ENCODE data around the gene PORCN.

Gene PORCN

GRCh38 chrX:48477960-48478755 is 30.6 kb upstream of the PORCN start:
- no peak for DNase-seq

- no peak for DNase-seq
Measured at GRCh38 chrX:48478806-48479205, 30.0 kb upstream of the PORCN start.

DNA sequence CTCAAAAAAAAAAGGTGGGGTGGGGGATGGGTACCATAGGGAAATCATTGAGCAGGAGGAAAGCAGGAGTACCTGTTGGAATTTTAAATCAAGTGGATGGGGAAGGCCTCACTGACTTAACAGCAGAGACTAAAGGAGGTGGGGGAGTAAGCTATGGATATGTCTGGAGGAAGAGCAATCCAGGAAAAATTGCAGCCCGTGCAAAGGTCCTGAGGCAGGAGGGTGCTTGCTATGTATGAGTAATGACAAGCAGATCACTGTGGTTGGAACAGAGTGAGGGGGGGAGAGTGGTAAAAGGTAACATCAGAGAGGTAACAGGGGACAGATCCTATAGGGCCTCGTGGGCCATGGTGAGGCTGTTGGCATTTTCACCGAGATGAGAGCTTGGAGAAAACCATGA is 28.6 kb upstream of the PORCN start:
- DNase-seq = no peak

- DNase-seq = no peak
Measured at GRCh38 chrX:48480583-48480982, 28.2 kb upstream of the PORCN start.

GRCh38 chrX:48482526-48482925 is 26.3 kb upstream of the PORCN start:
- DNase-seq = no peak

DNA sequence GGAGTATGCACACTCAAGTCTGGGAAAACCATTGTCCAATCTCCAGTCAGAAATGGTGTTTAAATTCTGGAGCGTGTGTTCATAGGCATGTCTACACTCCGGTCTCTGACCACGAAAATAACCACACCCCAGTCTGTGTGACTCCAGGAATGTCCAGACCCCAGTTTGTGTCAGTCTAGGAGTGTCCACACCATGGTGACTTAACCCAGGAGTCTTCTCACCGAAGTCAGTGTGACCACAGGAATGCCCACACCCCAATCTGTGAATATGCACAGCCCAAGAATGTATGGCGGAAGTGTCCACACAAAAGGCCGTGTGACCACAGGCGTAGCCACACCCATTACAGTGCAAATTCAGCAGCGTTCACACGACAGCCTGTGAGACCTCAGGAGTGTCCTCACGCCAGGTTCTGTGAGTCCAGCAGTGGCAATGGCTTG is 21.4 kb upstream of the PORCN start:
- no peak for DNase-seq

DNA sequence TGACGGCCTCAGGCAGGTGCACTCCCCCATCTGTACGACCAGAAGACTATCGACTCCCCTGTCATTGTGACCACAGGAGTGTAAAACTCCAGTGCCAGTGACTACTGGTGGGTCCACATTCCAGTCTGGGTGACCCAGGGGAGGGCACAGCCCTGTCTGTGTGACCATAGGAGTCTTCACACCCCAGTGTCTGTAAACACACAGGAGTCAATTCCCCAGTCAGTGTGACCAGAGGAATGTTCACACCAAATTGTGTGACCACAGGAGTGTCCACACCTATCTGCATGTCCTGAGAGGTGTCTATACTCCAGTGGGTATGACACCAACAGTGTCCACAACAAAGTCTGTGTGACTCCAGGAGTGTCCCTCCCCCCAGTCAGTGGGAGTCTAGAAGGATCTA is 20.8 kb upstream of the PORCN start:
- DNase-seq = no peak

DNA sequence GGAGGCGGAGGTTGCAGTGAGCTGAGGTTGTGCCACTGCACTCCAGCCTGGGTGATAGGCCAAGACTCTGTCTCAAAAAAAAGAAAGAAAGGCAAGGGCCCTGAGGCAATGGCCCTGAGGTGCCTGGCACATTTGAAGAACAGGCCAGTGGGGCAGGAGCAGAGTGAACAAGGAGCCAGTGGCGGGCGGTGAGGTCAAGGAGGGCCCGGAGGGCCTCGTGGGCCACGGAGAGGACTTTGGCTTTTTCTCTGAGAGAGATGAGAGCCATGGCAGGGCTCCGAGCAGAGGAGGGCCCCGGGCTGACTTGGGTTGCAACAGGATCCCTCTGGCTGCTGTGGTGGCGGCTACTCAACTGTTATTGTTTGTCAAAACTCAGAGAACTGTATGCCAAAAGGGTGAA is 19.5 kb upstream of the PORCN start:
- no peak for DNase-seq

DNA sequence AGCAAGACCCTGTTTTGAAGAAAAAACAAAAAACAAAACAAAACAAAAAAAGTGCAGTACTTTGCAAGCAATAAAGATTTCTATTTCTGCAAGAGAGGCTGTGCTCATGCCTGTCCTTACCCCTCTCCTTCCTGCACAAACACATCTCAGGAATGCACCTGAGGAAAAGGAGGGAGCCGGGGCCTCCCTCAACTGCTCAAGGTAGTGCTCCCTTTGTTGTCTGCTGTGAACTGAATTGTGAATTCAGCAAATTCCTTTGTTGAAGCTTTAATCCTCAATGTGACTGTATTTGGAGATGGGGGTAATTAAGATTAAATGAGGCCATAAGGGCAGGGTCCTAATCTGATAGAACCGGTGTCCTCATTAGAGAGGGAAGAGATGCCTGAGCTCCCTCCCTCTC is 18.9 kb upstream of the PORCN start:
- no peak for DNase-seq

- DNase-seq = no peak
Measured at GRCh38 chrX:48490661-48491060, 18.1 kb upstream of the PORCN start.

- no peak for DNase-seq
Measured at GRCh38 chrX:48491809-48492208, 17.0 kb upstream of the PORCN start.

DNA sequence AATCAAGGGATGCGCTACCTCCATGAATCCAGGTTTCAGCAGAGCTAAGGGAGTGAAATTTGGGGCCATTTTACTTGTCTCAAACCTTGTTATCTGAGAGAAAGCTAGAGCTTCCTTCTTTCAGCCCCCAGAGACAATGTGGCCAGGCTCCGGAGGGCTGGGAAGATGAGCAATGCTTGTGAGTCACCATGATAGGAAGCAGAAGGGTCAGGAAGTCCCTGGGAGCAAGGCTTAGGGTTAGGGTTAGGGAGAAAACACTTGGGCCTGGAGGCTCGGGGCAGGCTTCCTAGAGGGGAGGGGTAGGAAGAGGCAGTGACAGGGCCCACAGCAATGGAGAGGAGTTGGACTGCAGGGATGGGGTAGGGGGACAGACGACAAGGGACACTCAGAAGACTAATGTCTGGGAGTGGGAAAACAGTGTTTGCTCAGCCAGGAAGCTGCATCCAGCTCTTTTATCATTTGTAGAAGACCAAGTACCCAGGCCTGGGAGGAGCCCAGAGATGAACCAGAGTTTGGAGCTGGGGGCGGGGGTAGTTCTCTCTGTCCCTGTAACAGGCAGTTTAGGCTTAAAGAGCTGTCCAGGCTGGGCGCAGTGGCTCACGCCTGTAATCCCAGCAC is 16.4 kb upstream of the PORCN start:
- no peak for DNase-seq

- no peak for DNase-seq
Measured at GRCh38 chrX:48493890-48494364, 14.9 kb upstream of the PORCN start.

- no peak for DNase-seq
Measured at GRCh38 chrX:48496660-48497059, 12.1 kb upstream of the PORCN start.

DNA sequence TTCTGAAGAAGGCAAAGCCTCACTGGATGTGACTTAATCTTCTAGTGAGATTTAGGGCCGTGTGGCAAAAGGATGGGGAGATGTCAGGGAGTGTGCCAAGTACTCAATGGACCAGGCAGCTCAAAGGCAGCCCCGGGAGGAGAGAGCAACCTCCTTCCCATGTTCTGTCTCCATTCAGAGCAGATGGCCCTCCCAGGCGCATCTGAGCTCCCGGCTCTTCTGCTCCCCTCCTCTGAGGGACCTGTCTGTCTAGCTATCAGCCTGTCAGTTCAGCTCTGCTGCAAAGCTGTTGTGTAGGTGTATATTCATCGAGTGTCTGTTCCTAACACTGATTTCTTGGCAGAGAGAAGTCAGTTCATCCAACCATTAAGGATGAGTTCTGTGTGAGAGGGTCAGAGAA is 10.9 kb upstream of the PORCN start:
- DNase-seq = no peak

- DNase-seq = no peak
Measured at GRCh38 chrX:48498374-48498809, 10.4 kb upstream of the PORCN start.

- DNase-seq = no peak
Measured at GRCh38 chrX:48504261-48504660, 4.5 kb upstream of the PORCN start.

DNA sequence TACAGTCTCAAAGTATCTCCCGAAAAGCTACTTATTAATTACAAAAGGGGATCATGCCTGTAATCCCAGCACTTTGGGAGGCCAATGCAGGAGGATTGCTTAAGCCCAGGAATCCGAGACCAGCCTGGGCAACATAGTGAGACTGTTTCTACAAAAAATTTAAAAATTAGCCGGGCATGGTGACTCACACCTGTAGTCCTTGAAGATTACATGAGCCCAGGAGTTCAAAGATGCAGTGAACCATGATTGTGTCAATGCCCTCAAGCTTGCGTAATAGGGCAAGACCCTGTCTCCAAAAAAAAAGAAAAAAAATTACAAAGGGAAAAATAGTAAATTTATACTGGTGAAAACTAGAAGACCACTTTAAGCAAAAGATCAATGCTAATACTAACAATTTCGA is 3.3 kb upstream of the PORCN start:
- DNase-seq = no peak

DNA sequence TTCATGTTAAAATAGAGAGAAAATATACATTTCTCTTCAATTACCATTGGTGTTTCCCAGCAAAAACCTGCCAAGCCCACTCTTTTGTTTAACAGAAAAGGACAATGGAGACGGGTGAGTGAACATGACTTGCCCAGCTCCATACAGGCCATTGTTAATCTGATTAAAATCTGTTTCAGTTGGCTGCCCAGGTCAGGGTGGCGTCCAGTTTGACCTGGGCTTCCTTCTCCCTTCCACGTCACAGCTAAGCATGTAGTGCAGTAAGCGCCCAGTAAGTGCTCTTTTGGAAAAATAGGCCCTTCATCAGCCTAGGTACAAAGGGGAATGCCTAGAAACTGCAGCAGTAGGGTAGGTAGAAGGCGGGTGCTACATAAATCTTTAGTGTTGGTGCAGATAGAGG is 1.5 kb upstream of the PORCN start:
- no peak for DNase-seq

GRCh38 chrX:48509245-48509590 is 426 bp downstream of the PORCN start:
- no peak for DNase-seq

- DNase-seq = no peak
Measured at GRCh38 chrX:48509619-48510018, 827 bp downstream of the PORCN start.

- no peak for DNase-seq
Measured at GRCh38 chrX:48511560-48511959, 2.8 kb downstream of the PORCN start.

DNA sequence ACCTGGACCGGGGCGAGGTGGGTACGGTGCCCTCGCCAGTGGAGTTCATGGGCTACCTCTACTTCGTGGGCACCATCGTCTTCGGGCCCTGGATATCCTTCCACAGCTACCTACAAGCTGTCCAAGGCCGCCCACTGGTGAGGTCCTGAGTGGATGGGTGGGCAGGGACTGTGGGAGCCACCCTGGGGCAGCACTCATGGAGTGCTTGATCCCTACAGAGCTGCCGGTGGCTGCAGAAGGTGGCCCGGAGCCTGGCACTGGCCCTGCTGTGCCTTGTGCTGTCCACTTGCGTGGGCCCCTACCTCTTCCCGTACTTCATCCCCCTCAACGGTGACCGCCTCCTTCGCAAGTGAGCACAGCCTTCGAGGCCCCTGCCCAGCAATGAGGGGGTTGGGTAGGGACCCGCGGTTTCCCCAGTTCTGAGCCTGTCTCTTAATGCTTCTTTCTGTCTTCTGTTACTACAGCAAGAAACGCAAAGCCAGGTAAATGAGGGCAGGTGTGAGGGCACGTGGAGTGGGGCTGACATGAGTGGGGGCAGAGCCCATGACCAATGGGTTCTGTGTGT is 3.7 kb downstream of the PORCN start:
- no peak for DNase-seq

DNA sequence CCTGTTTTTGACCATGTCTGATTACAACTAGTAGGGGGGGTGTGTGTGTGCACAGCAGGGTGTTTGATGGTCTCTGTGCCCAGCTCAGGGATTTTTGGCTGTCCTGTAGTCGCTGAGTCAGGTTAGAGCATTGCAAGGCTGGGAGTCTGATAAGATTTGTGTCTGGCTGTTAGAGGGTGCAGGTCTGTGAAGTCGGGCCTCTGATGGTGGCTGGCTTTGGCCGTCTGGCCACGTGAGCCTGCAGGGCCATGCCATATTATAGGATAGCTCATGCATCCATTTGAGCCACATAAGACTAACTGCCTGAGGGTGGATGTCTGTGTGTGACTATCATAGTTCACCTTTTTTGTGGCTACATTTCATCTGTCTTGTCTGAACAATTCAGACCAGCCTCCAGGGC is 4.9 kb downstream of the PORCN start:
- no peak for DNase-seq
